HG03571 (cell line): Measurements from ENCODE around the gene RFTN2.
"Not testable (repeated sequence)": the region's sequence is repeated elsewhere in the genome, so short reads cannot be mapped to it uniquely, and the experiment has no call there.

Source experiments
- ATAC-seq: cut with Tn5 transposase; IDR thresholded peaks from one replicate; pipeline ENCODE4 v1.9.1; 2021; ENCODE audit not compliant: unreplicated experiment

The RFTN2 gene

GRCh38 chr2:197675711-197676188 lies 363 bp upstream of the RFTN2 start:
- no peak for ATAC-seq

- no peak for ATAC-seq
Observed at GRCh38 chr2:197674591-197674990, 796 bp downstream of the RFTN2 start.

GRCh38 chr2:197674060-197674459 lies 1.3 kb downstream of the RFTN2 start:
- ATAC-seq, result no peak

GRCh38 chr2:197673606-197674005 lies 1.8 kb downstream of the RFTN2 start:
- no peak for ATAC-seq

- ATAC-seq, result no peak
Observed at GRCh38 chr2:197673106-197673505, 2.3 kb downstream of the RFTN2 start.

- no peak for ATAC-seq
Observed at GRCh38 chr2:197672371-197672893, 3.0 kb downstream of the RFTN2 start.

GRCh38 chr2:197669077-197669476 lies 6.3 kb downstream of the RFTN2 start:
- ATAC-seq, result no peak

GRCh38 chr2:197668296-197668695 lies 7.1 kb downstream of the RFTN2 start:
- ATAC-seq, result no peak

GRCh38 chr2:197666277-197666676 lies 9.1 kb downstream of the RFTN2 start:
- no peak for ATAC-seq

- no peak for ATAC-seq
Observed at GRCh38 chr2:197661626-197662025, 13.8 kb downstream of the RFTN2 start.

GRCh38 chr2:197657562-197657961 lies 17.8 kb downstream of the RFTN2 start:
- no peak for ATAC-seq

- ATAC-seq, result no peak
Observed at GRCh38 chr2:197647961-197648690, 27.3 kb downstream of the RFTN2 start.

GRCh38 chr2:197641666-197642065 lies 33.7 kb downstream of the RFTN2 start:
- ATAC-seq, result no peak

- ATAC-seq, result not testable (repeated sequence)
Observed at GRCh38 chr2:197640571-197641122, 34.7 kb downstream of the RFTN2 start.

- ATAC-seq, result no peak
Observed at GRCh38 chr2:197633109-197633657, 42.2 kb downstream of the RFTN2 start.

- peak; percentile 68 for ATAC-seq
Observed at GRCh38 chr2:197628043-197628500, 47.3 kb downstream of the RFTN2 start.

GRCh38 chr2:197626965-197627625 lies 48.3 kb downstream of the RFTN2 start:
- no peak for ATAC-seq

- no peak for ATAC-seq
Observed at GRCh38 chr2:197620133-197620532, 55.3 kb downstream of the RFTN2 start.

GRCh38 chr2:197615016-197615652 lies 60.3 kb downstream of the RFTN2 start:
- no peak for ATAC-seq

- no peak for ATAC-seq
Observed at GRCh38 chr2:197614532-197614931, 60.9 kb downstream of the RFTN2 start.

- ATAC-seq, result no peak
Observed at GRCh38 chr2:197613509-197613987, 61.8 kb downstream of the RFTN2 start.
